ENCODE data around the gene SAV1. TPM values are rescaled to one million over a fixed set of nuclear protein-coding genes. Genes with fewer than 3 reads are reported as not detected.

SAV1 gene
- total and polyA plus RNA-seq, 2 of the 8 experiments (the other 6 are each of a cell fraction or from before 2014, with no cell fraction given): 15.9 to 78.3 TPM

- TF ChIP-seq SP2 (IDR thresholded peaks at IDR 0.05; ENCODE audit: low read length): no peak
Measured at GRCh38 chr14:50688875-50689274, 20.8 kb upstream of the SAV1 start (continued).

- H3K4me3 ChIP-seq (ENCODE audit: extremely low read depth in 1 of 4, insufficient read depth in 2 of 4, low read depth in 3 of 4, low read length in 4 of 4): no peak overlapping the region
- H3K4me1 ChIP-seq (replicated peaks in 1 of 4; ENCODE audit: control insufficient read depth in 3 of 4, insufficient read depth in 4 of 4, low read length in 3 of 4): no peaks in the 10 kb centered on the region
- H2BK12ac ChIP-seq (ENCODE audit: low read depth, low read length): no peak overlapping the region
- no peak overlapping the region for H2AFZ ChIP-seq (ENCODE audit: low read length)
- H3K27me3 ChIP-seq (replicated peaks in 1 of 4; ENCODE audit: control insufficient read depth in 3 of 4, extremely low read depth in 1 of 4, insufficient read depth in 3 of 4, low read length in 3 of 4): no peaks in the 10 kb centered on the region
- no peak overlapping the region for H4K8ac ChIP-seq (ENCODE audit: extremely low read depth, insufficient read depth, low read length)
- H3K56ac ChIP-seq (replicated peaks; ENCODE audit: insufficient read length, low read depth, low read length): no peak overlapping the region
- H4K91ac ChIP-seq (replicated peaks; ENCODE audit: insufficient read length, low read length): no peak overlapping the region
- H4K20me1 ChIP-seq (replicated peaks in 1 of 2; ENCODE audit: control insufficient read depth in 1 of 2, insufficient read depth in 2 of 2, low read length in 2 of 2): no peaks in the 10 kb centered on the region
- H3K14ac ChIP-seq (ENCODE audit: insufficient read length): no peak overlapping the region
- no peak overlapping the region for H2BK120ac ChIP-seq (replicated peaks; ENCODE audit: low read depth, low read length)
- H2AK5ac ChIP-seq (ENCODE audit: low read depth, low read length): no peak overlapping the region
- no peak overlapping the region for H3K4ac ChIP-seq (replicated peaks; ENCODE audit: insufficient read length, low read depth, low read length)
- no peak overlapping the region for H3K9ac ChIP-seq (replicated peaks in 1 of 4; ENCODE audit: extremely low read depth in 1 of 4, low read depth in 3 of 4, low read length in 3 of 4)
- no peak overlapping the region for H2BK15ac ChIP-seq (ENCODE audit: low read length)
- H3K4me2 ChIP-seq (ENCODE audit: insufficient read depth in 1 of 2, low read depth in 2 of 2, low read length in 2 of 2): no peak overlapping the region
- ChIA-PET CTCF (ENCODE audit: partially characterized antibody) (interaction anchor here (1.3 kb wide), 1 partner anchor 35 kb away, joined by 3 read pairs; no protein-coding TSS in a partner anchor), POLR2A (ENCODE audit: partially characterized antibody) (no interaction called here)
- H3K9me3 ChIP-seq (ENCODE audit: insufficient read depth in 2 of 2, low read depth in 1 of 2, low read length in 1 of 2): no peaks in the 10 kb centered on the region
- no peak overlapping the region for H3K18ac ChIP-seq (ENCODE audit: extremely low read depth, low read length)
- no peak overlapping the region for H3K27ac ChIP-seq (ENCODE audit: low read depth, low read length)
- H2BK20ac ChIP-seq (ENCODE audit: low read length): no peak overlapping the region
- no peak overlapping the region for H3K23ac ChIP-seq (ENCODE audit: insufficient read length)
- H3K36me3 ChIP-seq (ENCODE audit: control insufficient read depth in 2 of 4, insufficient read depth in 4 of 4, low read length in 3 of 4): no peaks in the 10 kb centered on the region
- no peaks in the 10 kb centered on the region for H3K79me1 ChIP-seq (ENCODE audit: low read depth, low read length)
- H3K23me2 ChIP-seq (ENCODE audit: low read depth, low read length): no peaks in the 10 kb centered on the region
- H3K79me2 ChIP-seq (ENCODE audit: control insufficient read depth in 1 of 2, insufficient read depth in 2 of 2, low read length in 2 of 2): no peaks in the 10 kb centered on the region
- DNase-seq (ENCODE audit: low read depth in 1 of 2, low spot score in 2 of 2) (no peak), FAIRE-seq (no peak)
- no peak overlapping the region for H2BK5ac ChIP-seq (ENCODE audit: low read depth, low read length)
- H4K5ac ChIP-seq (ENCODE audit: insufficient read length, low read depth, low read length): no peak overlapping the region
- TF ChIP-seq BCL11A (IDR thresholded peaks at IDR 0.05; ENCODE audit: low read depth in 2 of 2, low read length in 2 of 2) (no peak), KDM5A (IDR thresholded peaks at IDR 0.05; ENCODE audit: low read length) (no peak), SP1 (IDR thresholded peaks at IDR 0.05; ENCODE audit: low read depth, low read length) (no peak)
Measured at GRCh38 chr14:50679674-50680073, 11.6 kb upstream of the SAV1 start.

Data from H1 (cell line).